Measurements from ENCODE around the gene KIF12. TPM values are rescaled to one million over a fixed set of nuclear protein-coding genes. Genes with fewer than 3 reads are reported as not detected.
A peak's percentile ranks its signal among the peaks of the same experiment; 100 is the strongest.

The KIF12 gene
- 10 to 100 TPM in 1 of 7 donors, 1 to 10 TPM in 4, under 1 TPM in 2; 0.78 to 17.8 (median 2.0) TPM for total RNA-seq
- under 1 TPM in 1 of 2 donors, not detected in 1; 0.54 TPM for polyA plus RNA-seq
- long read RNA-seq, donor 1: 0 reads
- long read RNA-seq, donor 2: 0 reads
- long read RNA-seq, donor 3, partial matches to known transcripts: 0 of 4 reads
- long read RNA-seq, donor 3, other reads (novel, unspliced or antisense): 4 of 4 reads

GRCh38 chr9:114098936-114099668, at the start of gene KIF12:
TSS of gene KIF12 (minus strand) at chr9:114099292. CDS start at chr9:114099276, 16 bp downstream.
- Histone ChIP-seq H3K4me1 (ENCODE audit: insufficient read depth) (peaks cover 5% of the 10 kb centered on the region), H3K27ac (no peak within 1 kb of the TSS), H3K9me3 (peaks cover 0 to 3% of the 10 kb centered on the region in 2 donors), H3K4me3 (peak within 1 kb of the TSS; percentile 19), H3K36me3 (no peaks in the 10 kb centered on the region), H3K27me3 (no peaks in the 10 kb centered on the region)
- 29 to 40% (median 34%) methylated on average over 32 of the region's 32 CpGs for WGBS, 3 donors
- DNase-seq: no peak
- intact Hi-C loops (cut with DNase I): no loop called here
- TF ChIP-seq EP300 (IDR thresholded peaks at IDR 0.05) (no peak), POLR2A (IDR thresholded peaks at IDR 0.05) (no peak), CTCF (IDR thresholded peaks at IDR 0.05) (no peak)

- intact Hi-C loops (cut with DNase I): no loop called here
- no peaks in the 10 kb centered on the region for H3K36me3 ChIP-seq
- WGBS, 3 donors: 86 to 89% (median 88%) methylated on average over 6 of the region's 6 CpGs
- TF ChIP-seq POLR2A (IDR thresholded peaks at IDR 0.05) (no peak), CTCF (IDR thresholded peaks at IDR 0.05) (no peak), EP300 (IDR thresholded peaks at IDR 0.05) (no peak)
- peaks cover 4% of the 10 kb centered on the region for H3K4me1 ChIP-seq (ENCODE audit: insufficient read depth)
- H3K9me3 ChIP-seq: no peaks in the 10 kb centered on the region
- no peak overlapping the region for H3K4me3 ChIP-seq
- no peak overlapping the region for H3K27ac ChIP-seq
- no peaks in the 10 kb centered on the region for H3K27me3 ChIP-seq
- DNase-seq: no peak
Measured at GRCh38 chr9:114146735-114147134, 47.6 kb upstream of the KIF12 start.

GRCh38 chr9:114143234-114143633, 44.1 kb upstream of the KIF12 start:
- no peaks in the 10 kb centered on the region for H3K27me3 ChIP-seq
- intact Hi-C loops (cut with DNase I): no loop called here
- no peak overlapping the region for H3K4me3 ChIP-seq
- no peaks in the 10 kb centered on the region for H3K36me3 ChIP-seq
- no peaks in the 10 kb centered on the region for H3K9me3 ChIP-seq
- TF ChIP-seq POLR2A (IDR thresholded peaks at IDR 0.05) (no peak), CTCF (IDR thresholded peaks at IDR 0.05) (no peak), EP300 (IDR thresholded peaks at IDR 0.05) (no peak)
- 93 to 95% (median 95%) methylated on average over 5 of the region's 5 CpGs for WGBS, 3 donors
- H3K4me1 ChIP-seq (ENCODE audit: insufficient read depth): peaks cover 10% of the 10 kb centered on the region
- DNase-seq: no peak
- no peak overlapping the region for H3K27ac ChIP-seq

GRCh38 chr9:114141553-114142402, 42.7 kb upstream of the KIF12 start:
- WGBS, 3 donors: 18 to 31% (median 28%) methylated on average over 7 of the region's 7 CpGs
- peak; percentile 55 to 75 (median 70) for DNase-seq
- H3K27ac ChIP-seq: no peak overlapping the region

More at GRCh38 chr9:114141553-114142402, 42.7 kb upstream of the KIF12 start:
- peaks cover 10% of the 10 kb centered on the region for H3K4me1 ChIP-seq (ENCODE audit: insufficient read depth)
- intact Hi-C loops (cut with DNase I): no loop called here
- TF ChIP-seq EP300 (IDR thresholded peaks at IDR 0.05) (no peak), POLR2A (IDR thresholded peaks at IDR 0.05) (no peak), CTCF (IDR thresholded peaks at IDR 0.05) (no peak)
- no peaks in the 10 kb centered on the region for H3K36me3 ChIP-seq
- no peaks in the 10 kb centered on the region for H3K9me3 ChIP-seq
- no peak overlapping the region for H3K4me3 ChIP-seq
- H3K27me3 ChIP-seq: no peaks in the 10 kb centered on the region

Measured in ovary (tissue), 10 donors.